Neural progenitor cell (in vitro differentiated cells): Measurements from ENCODE around the gene DNMT3L.

Experiments used
- EZH2 ChIP-seq: fragments of 200-600 bp; sonication (generic); IDR thresholded peaks from 2 replicates; pipeline ENCODE4 v1.6.1; 2017; ENCODE audit warnings: antibody characterized with exemption, mild to moderate bottlenecking, moderate library complexity
- TF ChIP-seq, protein P1 (sequence below): fragments of 200-600 bp; sonication (generic); IDR thresholded peaks from 2 replicates; pipeline ENCODE4 v1.5.1; 2017; ENCODE audit warnings: antibody characterized with exemption, mild to moderate bottlenecking

DNA sequence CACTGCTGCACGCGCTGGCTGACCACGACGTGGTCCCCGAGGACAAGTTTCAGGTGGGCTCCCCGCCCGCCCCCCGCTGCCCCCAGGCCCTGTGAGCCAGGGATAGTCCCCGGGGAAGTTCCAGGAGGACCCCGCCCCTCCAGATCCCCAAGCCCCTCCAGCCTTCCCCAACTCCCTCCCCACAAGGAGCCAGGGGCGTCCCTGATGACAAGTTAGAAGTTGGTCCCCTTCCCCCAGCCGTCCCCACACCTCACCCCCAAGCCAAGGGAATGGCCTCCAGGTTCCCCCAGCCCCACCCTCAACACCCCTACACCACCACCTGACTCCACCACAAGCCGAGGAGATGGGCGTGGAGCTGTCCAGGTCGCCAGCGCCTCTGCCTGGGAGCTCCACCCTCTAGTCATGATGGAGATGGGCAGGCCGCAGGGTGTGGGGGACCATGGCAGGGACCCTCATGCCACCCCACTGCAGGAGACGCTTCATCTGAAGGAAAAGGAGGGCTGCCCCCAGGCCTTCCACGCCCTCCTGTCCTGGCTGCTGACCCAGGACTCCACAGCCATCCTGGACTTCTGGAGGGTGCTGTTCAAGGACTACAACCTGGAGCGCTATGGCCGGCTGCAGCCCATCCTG lies 24.5 kb upstream of the DNMT3L start:
- TF ChIP-seq, protein P1, sequence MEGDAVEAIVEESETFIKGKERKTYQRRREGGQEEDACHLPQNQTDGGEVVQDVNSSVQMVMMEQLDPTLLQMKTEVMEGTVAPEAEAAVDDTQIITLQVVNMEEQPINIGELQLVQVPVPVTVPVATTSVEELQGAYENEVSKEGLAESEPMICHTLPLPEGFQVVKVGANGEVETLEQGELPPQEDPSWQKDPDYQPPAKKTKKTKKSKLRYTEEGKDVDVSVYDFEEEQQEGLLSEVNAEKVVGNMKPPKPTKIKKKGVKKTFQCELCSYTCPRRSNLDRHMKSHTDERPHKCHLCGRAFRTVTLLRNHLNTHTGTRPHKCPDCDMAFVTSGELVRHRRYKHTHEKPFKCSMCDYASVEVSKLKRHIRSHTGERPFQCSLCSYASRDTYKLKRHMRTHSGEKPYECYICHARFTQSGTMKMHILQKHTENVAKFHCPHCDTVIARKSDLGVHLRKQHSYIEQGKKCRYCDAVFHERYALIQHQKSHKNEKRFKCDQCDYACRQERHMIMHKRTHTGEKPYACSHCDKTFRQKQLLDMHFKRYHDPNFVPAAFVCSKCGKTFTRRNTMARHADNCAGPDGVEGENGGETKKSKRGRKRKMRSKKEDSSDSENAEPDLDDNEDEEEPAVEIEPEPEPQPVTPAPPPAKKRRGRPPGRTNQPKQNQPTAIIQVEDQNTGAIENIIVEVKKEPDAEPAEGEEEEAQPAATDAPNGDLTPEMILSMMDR: no peak
- peak; percentile 9 for TF ChIP-seq EZH2
